Mucosa of descending colon (tissue), 3 donors: Measurements from ENCODE around the gene PRKAR2A. TPM values are rescaled to one million over a fixed set of nuclear protein-coding genes. Genes with fewer than 3 reads are reported as not detected.
"Not testable (repeated sequence)": the region's sequence is repeated elsewhere in the genome, so short reads cannot be mapped to it uniquely, and the experiment has no call there.

Experiments used
- ATAC-seq: fragments of 200-7000 bp; cut with Tn5 transposase; one replicate; pipeline ENCODE4 v1.9.1; 2020; ENCODE audit warnings: mild to moderate bottlenecking, moderate library complexity
- DNase-seq, 3 donors: peaks; one replicate each; pipeline ENCODE4 v3.0.0-alpha.2; 2020
- H3K36me3 ChIP-seq: fragments of 200-600 bp; one replicate; pipeline ENCODE4 v1.8.0; 2021; ENCODE audit warnings: low read depth, mild to moderate bottlenecking
- H3K4me1 ChIP-seq: fragments of 200-600 bp; one replicate; pipeline ENCODE4 v1.8.0; 2021; ENCODE audit warnings: low read depth, mild to moderate bottlenecking
- H3K4me3 ChIP-seq: fragments of 200-600 bp; one replicate; pipeline ENCODE4 v1.8.0; 2021; ENCODE audit warnings: mild to moderate bottlenecking
- H3K9me3 ChIP-seq: fragments of 200-600 bp; one replicate; pipeline ENCODE4 v1.8.0; 2021; ENCODE audit warnings: mild to moderate bottlenecking
- intact Hi-C, 2 donors: fragments of 100-400 bp; cut with DNase I in 1 of 2; cut with micrococcal nuclease in 1 of 2; formaldehyde crosslinking; loops; one replicate each; pipeline versions ENCODE4 v1.11.0 to v1.11.1; 2022; cut with DNase I, micrococcal nuclease
- total RNA-seq, 3 donors: library from RNA; stranded (reverse); fragmentation: NEBNext Ultra II Directional in 2 of 3; extraction: Animal tissue kit (Norgen Biotek cat#: 25700) in 2 of 3; gene quantifications; one replicate each; pipeline versions ENCODE4 v1.2.1 to v1.2.4, GENCODE V29; 2021 to 2023
- TF ChIP-seq, protein P1 (sequence below): fragments of 200-600 bp; IDR thresholded peaks from one replicate; pipeline ENCODE4 v1.8.0; 2022; ENCODE audit warnings: antibody characterized with exemption, mild to moderate bottlenecking
- donor health status: DM: no; HTN: no; CAD: no; lungs with moderate emphysema.
- donor health status: DM: no; HTN: no; CAD: no.
- donor health status: DM: no; HTN: yes; CAD: no.

PRKAR2A gene
- total RNA-seq, 3 donors from 2014 or later = 53.3 to 76.3 (median 55.6) TPM

DNA sequence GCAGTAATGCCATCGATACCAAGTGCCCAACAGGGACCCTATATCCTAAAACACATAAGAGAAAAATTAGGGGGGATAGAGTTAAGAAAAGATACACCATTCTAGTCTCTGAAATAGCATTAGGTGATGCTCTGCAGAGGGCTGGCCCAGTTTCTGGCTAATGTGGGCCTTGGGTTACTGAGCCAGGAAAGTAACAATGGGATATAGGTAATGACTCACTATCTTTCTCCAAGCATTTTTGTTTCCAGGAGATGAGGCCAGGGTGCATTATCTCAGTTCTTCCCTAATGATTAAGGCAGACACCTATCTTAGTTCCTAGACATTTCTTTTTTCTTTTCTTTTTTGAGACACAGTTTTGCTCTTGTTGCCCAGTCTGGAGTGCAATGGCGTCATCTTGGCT lies 50.0 kb downstream of the PRKAR2A start:
- TF ChIP-seq, protein P1, sequence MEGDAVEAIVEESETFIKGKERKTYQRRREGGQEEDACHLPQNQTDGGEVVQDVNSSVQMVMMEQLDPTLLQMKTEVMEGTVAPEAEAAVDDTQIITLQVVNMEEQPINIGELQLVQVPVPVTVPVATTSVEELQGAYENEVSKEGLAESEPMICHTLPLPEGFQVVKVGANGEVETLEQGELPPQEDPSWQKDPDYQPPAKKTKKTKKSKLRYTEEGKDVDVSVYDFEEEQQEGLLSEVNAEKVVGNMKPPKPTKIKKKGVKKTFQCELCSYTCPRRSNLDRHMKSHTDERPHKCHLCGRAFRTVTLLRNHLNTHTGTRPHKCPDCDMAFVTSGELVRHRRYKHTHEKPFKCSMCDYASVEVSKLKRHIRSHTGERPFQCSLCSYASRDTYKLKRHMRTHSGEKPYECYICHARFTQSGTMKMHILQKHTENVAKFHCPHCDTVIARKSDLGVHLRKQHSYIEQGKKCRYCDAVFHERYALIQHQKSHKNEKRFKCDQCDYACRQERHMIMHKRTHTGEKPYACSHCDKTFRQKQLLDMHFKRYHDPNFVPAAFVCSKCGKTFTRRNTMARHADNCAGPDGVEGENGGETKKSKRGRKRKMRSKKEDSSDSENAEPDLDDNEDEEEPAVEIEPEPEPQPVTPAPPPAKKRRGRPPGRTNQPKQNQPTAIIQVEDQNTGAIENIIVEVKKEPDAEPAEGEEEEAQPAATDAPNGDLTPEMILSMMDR = no peak
- H3K4me1 ChIP-seq = peaks cover 2% of the 10 kb centered on the region
- no peaks in the 10 kb centered on the region for H3K9me3 ChIP-seq
- no peak for DNase-seq
- H3K36me3 ChIP-seq = no peaks in the 10 kb centered on the region
- intact Hi-C loops = no loop called here
- H3K4me3 ChIP-seq = no peak overlapping the region
- no peak for ATAC-seq

DNA sequence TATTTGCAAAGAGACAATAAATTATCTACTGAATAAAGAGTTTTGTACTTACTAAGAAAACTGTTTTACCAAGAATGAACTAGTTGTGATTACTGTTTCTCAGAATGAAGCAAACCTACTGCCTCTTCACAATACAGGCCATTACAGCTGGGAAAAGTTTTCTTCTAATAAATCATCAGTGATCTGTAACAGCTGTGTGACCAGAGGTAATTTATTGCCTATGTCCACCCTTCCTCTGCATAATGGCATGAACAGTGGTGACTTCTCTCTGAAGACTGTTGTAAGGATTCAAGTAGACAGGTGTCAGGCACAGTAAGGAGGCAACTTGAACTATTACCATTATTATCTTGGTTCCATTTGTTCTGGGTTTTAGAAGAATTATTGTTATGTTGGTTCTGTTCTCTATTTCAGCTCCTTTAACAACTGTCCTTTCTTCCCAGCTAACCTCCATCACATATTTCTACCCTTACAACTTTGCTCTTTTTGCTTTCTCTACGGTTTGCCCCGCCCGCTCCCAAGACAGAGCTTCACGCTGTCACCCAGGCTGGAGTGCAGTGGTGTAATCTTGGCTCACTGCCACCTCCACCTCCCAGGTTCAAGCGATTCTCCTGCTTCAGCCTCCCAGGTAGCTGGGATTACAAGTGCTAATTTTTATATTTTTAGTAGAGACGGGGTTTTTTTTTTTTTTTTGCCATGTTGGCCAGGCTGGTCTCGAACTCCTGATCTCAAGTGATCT lies 51.5 kb downstream of the PRKAR2A start:
- H3K4me3 ChIP-seq = no peak overlapping the region
- no peaks in the 10 kb centered on the region for H3K9me3 ChIP-seq
- peak in 2 of 3 donors; percentile 37 to 43 for DNase-seq
- peaks cover 2% of the 10 kb centered on the region for H3K4me1 ChIP-seq
- intact Hi-C loops = no loop called here
- TF ChIP-seq, protein P1 = no peak
- ATAC-seq = peak; percentile 40
- no peaks in the 10 kb centered on the region for H3K36me3 ChIP-seq

DNA sequence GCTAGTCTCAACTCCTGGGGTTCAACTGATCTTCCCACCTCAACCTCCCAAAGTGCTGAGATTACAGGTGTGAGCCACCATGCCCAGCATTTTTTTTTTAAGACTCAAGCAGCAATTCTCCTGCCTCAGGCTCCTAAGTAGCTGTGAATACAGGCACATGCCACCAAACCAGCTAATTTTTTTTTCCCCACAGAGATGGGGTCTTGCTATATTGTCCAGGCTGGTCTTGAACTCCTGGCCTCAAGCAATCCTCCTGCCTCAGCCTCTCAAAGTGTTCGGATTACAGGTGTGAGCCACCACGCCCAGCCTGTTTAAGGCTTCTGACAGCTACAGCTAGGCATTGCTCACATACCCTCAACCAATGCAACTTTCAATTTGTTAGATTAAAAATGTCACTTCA lies 54.2 kb downstream of the PRKAR2A start:
- intact Hi-C loops, H3K4me1 ChIP-seq, H3K4me3 ChIP-seq, DNase-seq, H3K9me3 ChIP-seq, H3K36me3 ChIP-seq, ATAC-seq: not testable (repeated sequence)

- intact Hi-C loops = no loop called here
- Histone ChIP-seq H3K36me3 (no peaks in the 10 kb centered on the region), H3K9me3 (no peaks in the 10 kb centered on the region), H3K4me3 (no peak overlapping the region), H3K4me1 (no peaks in the 10 kb centered on the region)
- ATAC-seq = no peak
- DNase-seq = no peak
- TF ChIP-seq, protein P1 = no peak
Measured at GRCh38 chr3:48789665-48790064, 58.0 kb downstream of the PRKAR2A start.

DNA sequence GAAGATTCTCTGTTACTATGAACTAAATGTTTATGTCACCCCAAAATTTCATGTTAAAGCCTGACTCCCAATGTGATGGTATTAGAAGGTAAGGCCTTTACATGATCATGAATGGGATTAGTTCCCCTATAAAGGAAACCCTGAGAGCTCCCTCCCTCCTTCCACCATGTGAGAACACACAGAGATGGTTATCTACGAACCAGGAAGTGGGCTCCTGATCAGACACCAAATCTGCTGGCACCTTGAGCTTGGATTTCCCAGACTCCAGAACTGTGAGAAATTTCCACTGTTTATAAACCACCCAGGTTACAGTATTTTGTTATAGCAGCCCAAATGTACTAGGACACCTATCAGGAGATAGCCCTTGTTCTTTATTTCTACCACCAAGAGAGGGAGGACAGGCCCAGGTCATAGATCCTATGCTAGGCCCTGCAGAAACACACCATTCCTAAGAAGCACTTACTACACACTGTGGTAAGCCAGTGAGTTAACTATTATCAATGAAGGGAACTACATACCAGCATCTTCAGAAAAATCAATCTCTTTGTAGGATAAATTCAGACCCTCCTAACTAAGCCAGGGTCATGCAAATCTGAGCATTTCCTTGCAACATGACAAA lies 59.0 kb downstream of the PRKAR2A start:
- DNase-seq = no peak
- TF ChIP-seq, protein P1 = no peak
- Histone ChIP-seq H3K36me3 (no peaks in the 10 kb centered on the region), H3K9me3 (no peaks in the 10 kb centered on the region), H3K4me1 (no peaks in the 10 kb centered on the region), H3K4me3 (no peak overlapping the region)
- ATAC-seq = no peak
- intact Hi-C loops = no loop called here

DNA sequence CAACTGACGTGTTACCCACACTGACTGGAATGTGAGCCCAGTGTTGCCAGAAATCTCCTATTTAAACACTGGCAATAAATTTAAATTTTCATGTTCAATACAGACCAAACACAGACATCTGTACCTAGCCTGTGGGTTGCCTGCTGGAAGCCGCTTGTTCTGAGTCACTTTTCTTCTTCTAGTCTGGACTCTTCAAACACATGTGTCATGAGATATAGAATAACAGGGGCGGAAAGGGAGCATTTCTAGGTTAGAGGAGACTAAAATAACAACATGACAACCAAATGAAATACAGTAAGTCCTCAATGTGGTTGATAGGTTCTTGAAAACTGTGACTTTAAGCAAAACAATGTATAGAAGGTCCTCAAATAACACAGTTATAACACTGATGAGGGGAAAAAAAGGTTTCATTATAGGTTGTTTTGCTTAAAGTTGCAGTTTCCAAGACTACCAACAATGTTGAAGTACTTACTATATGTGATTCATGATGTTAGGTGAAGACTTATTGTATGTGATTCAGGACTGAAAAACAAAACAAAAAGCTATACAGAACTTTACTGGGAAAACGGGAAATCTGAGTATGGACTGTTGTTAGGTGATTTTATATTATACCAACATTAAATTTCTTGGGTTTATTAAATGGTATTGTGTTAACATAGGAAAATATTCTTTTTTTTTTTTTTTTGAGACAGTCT lies 63.1 kb downstream of the PRKAR2A start:
- no peak for DNase-seq
- TF ChIP-seq, protein P1 = no peak
- no peak overlapping the region for H3K4me3 ChIP-seq
- H3K36me3 ChIP-seq = no peaks in the 10 kb centered on the region
- H3K4me1 ChIP-seq = no peaks in the 10 kb centered on the region
- intact Hi-C loops = no loop called here
- ATAC-seq = no peak
- H3K9me3 ChIP-seq = no peaks in the 10 kb centered on the region
